ENCODE results near the gene GSK3B. TPM values are rescaled to one million over a fixed set of nuclear protein-coding genes. Genes with fewer than 3 reads are reported as not detected.

GSK3B gene
- polyA plus RNA-seq, 3 donors: 46.4 to 52.7 (median 47.2) TPM

DNA sequence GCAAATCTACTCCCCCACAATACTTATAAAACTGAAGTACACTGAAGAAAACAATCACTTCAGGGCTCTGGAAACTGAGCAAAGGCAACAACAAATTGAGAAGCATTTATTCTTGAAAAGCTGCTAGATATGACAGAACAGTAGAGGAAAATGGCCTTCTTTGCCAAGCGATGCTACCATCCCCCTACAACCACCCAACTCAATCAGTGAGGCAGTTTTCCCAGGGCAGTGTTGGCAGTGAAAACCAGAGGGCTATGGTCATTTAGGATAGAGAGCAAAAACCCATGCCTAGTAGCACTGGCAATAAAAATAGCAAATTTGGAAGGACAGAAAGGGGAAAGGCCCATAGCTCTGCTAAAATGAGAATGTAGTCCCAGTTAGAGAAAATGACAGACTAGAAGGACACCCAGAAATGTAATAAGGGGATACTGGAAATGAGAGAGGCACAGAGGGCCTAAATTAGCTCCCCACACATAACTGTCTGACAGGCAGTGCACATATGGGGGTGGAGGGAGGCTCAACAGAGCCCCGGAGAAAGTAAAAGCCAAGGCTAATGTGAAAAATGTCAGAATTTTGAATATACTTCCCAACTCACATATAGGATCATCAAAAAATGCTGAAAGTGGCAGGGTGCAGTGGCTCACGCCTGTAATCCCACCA, 143.5 kb downstream of the GSK3B start:
- DNase-seq (ENCODE audit: low read depth in 3 of 3, low spot score in 2 of 3): no peak

DNA sequence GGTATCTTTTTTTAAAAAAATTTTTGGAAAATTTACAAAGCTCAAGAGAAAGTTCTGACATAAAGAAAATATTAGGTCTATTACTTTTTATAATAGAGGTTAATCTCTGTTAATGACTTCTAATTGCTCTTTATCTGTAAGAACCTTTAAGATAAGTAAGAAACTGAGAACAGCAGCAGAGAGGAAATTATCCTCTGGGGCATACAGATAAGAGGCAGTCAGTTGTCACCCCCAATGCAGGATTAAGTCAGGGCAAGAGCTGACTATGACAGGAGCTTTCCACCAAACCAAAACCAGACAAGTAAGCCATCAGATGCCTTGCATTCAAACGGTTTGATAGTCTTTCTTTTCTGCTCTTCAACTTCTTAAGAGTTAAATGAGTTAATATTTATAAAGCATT, 149.0 kb downstream of the GSK3B start:
- no peak for DNase-seq (ENCODE audit: low read depth in 3 of 3, low spot score in 2 of 3)

GRCh38 chr3:119944091-119944490, 150.2 kb downstream of the GSK3B start:
- DNase-seq (ENCODE audit: low read depth in 3 of 3, low spot score in 2 of 3): no peak

- no peak for DNase-seq (ENCODE audit: low read depth in 3 of 3, low spot score in 2 of 3)
These were observed 155.2 kb downstream of the GSK3B start for GRCh38 chr3:119939077-119939476.

DNA sequence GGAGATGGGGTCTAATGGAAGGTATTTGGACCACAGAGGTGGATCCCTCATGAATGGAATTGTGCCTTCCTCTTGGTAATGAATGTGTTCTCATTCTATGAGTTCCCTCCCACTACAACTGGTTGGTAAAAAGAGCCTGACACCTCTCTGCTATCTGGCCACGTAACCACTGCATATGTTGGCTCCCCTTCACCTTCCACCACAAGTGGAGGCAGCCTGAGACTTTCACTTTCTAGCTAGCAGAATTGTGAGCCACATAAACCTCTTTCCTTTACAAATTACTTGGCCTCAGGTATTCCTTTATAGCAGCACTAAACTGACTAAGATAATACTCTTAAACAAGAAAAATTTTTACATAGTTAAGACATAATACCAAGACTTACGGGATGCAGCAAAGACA, 157.0 kb downstream of the GSK3B start:
- no peak for DNase-seq (ENCODE audit: low read depth in 3 of 3, low spot score in 2 of 3)

GRCh38 chr3:119934249-119934648, 160.0 kb downstream of the GSK3B start:
- no peak for DNase-seq (ENCODE audit: low read depth in 3 of 3, low spot score in 2 of 3)

GRCh38 chr3:119933207-119933606, 161.0 kb downstream of the GSK3B start:
- DNase-seq (ENCODE audit: low read depth in 3 of 3, low spot score in 2 of 3): no peak

GRCh38 chr3:119930286-119930685, 164.0 kb downstream of the GSK3B start:
- no peak for DNase-seq (ENCODE audit: low read depth in 3 of 3, low spot score in 2 of 3)

DNA sequence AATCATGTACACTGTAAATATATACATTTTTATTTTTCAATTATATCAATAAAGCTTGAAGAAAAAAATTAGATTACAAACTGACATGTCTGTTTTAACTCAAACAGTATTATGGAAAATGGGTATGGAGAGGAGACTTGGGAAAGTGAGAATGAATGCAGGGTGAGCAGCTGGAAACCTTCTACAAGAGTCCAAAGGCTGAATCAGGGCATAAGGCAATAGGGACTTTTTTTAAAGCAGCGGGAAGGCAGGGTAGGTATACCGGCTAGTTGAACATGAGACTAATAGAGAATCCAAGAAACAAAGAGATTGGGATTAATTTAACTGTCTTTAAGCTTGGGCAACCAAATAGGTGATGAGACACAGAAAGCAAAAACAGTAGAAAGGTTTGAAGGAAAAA, 167.1 kb downstream of the GSK3B start:
- DNase-seq (ENCODE audit: low read depth in 3 of 3, low spot score in 2 of 3): no peak

GRCh38 chr3:119924111-119925094, 169.8 kb downstream of the GSK3B start:
- DNase-seq (ENCODE audit: low read depth in 3 of 3, low spot score in 2 of 3): no peak

GRCh38 chr3:119918992-119919933, 175.0 kb downstream of the GSK3B start:
- no peak for DNase-seq (ENCODE audit: low read depth in 3 of 3, low spot score in 2 of 3)

DNA sequence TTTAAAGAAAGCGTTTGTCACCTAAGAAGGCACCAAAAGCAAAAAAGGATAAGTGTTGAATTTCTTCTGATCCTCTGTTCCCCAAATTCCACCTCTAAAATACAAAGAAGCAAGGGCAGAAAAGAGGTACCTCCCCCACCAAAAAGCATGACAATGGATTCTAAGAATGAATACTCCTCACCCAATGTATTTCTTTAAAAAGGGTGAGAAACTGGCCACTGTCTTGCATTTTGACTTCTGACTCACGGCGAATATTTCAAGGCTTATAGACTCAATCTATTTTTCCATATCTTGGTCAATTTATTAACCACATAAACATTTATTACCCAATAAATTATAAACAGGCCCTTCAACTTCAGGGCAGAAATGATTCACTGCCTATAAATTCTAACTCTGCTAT, 181.2 kb downstream of the GSK3B start:
- no peak for DNase-seq (ENCODE audit: low read depth in 3 of 3, low spot score in 2 of 3)

GRCh38 chr3:119912220-119912619, 182.0 kb downstream of the GSK3B start:
- DNase-seq (ENCODE audit: low read depth in 3 of 3, low spot score in 2 of 3): no peak

DNA sequence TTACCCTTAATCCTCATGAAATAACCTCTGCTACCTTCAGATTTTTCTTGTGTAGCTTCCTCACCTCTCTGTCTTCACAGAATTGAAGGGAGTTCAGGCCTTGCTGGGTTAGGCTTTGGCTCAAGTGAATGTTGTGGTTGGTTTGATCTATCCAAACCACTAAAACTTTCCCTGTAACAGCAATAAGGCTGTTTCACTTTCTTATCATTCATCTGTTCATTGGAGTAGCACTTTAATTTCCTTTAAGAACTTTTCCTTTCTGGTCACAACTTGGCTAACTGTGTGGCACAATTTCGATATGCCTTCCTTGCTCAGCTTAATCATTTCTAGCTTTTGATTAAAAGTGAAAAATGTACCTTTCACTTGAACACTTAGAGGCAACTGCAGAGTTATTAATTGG, 182.5 kb downstream of the GSK3B start:
- no peak for DNase-seq (ENCODE audit: low read depth in 3 of 3, low spot score in 2 of 3)

GRCh38 chr3:119902061-119902460, 192.2 kb downstream of the GSK3B start:
- DNase-seq (ENCODE audit: low read depth in 3 of 3, low spot score in 2 of 3): no peak

- no peak for DNase-seq (ENCODE audit: low read depth in 3 of 3, low spot score in 2 of 3)
These were observed 193.1 kb downstream of the GSK3B start for GRCh38 chr3:119901148-119901547.

DNA sequence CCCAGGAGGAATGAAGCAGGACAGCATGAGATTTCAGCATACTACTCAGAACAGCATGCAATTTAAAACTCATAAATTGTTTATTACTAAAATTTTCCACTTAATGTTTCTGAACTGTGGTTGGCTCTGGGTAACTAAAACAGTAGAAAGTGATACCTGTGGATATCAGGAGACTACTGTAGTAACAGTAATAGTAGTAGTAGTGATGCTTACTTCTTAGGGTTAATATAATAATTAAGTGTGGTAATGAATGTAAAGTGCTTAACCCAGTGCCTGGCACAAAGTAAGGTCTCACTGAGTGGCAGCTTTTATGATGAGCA, 195.1 kb downstream of the GSK3B start:
- no peak for DNase-seq (ENCODE audit: low read depth in 3 of 3, low spot score in 2 of 3)

DNA sequence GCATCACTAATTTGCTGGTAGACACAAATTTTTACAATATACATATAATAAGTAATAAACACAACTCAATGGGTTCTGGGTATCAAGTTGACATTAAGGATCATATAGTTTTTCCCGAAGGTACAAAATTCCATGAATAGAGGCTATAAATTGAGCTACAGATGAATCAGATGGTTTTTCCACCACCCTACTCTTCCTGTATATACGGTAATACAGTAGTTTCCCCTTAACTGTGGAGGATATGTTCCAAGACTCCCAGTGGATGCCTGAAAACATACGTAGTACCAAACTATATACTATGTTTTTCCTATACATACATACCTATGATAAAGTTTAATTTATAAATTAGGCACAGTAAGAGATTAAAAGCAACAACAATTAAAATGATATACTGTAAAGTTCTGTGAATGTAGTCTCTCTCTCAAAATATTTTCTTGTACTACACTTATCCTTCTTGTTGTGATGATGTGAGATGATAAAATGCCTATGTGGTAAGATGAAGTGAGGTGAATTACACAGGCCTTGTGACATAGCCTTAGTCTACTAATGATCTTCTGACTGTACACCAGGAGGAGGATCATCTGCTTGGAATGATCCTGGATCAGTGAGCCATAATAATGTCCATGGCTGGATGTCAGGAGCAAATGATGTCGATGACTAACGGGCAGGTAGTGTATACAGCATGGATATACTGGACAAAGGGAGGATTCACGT, 195.6 kb downstream of the GSK3B start:
- DNase-seq (ENCODE audit: low read depth in 3 of 3, low spot score in 2 of 3): no peak

- DNase-seq (ENCODE audit: low read depth in 3 of 3, low spot score in 2 of 3): no peak
These were observed 200.1 kb downstream of the GSK3B start for GRCh38 chr3:119894195-119894594.

DNA sequence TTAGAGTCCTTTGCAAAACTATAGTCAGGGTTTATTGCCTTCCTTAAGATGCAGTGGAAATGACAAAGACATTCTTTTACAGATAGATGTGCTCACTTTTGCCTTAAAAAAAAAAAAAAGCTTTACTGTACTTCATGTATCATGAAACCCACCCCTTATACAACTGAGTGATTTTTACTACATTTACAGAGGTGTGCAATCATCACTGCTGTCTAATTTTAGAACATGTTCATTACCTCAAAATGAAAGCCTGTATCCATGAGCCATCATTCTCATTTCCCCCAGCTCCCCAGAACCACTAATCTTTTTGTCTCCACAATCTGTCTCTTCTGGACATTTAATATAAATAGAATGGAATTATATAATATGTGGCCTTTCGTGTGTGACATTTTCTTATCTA, 200.5 kb downstream of the GSK3B start:
- no peak for DNase-seq (ENCODE audit: low read depth in 3 of 3, low spot score in 2 of 3)
